GM19324 (cell line): ENCODE measurements around the gene FBXO15.

Source experiments
- ATAC-seq: cut with Tn5 transposase; IDR thresholded peaks from one replicate; pipeline ENCODE4 v1.9.1; 2021; ENCODE audit warnings: mild to moderate bottlenecking, moderate library complexity; ENCODE audit not compliant: unreplicated experiment, low FRiP score

FBXO15 gene

DNA sequence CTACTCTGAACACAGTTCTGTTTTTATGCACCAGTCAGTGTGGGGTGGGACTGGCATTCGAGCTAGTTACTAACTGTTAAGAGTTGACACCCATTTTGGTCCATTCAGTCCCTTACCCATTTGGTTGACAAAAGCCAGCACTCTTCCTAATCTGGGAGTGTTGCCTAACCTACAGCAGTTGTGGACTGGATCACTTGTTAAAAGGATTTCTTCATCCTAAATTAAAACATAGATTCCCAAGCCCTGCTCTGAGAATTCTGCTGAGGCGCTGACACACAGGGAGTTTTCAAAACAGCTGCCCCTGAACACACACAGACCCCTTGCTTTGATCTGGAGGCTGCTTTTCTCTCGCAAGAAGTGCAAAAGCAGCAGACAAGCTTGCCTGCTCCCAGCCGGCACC, 7.1 kb upstream of the FBXO15 start:
- no peak for ATAC-seq

DNA sequence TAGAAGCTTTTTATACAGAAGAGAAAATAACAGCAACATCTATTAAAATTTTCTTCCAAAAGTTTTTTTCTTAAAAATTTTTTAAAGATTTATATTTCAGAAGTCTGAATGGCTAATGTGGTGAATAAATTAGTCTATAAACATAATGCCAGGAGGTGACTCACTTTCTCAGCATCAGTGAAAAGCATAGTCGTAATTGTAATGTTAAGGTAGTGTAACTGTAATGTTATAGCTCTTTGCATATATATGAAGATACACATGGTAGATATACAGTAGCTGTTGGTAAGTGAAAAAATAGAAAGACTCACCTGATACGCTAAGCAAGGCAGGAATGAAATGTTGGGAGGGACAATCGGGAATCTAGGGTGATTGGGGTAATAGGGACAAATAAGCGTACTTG, 6.2 kb upstream of the FBXO15 start:
- no peak for ATAC-seq

DNA sequence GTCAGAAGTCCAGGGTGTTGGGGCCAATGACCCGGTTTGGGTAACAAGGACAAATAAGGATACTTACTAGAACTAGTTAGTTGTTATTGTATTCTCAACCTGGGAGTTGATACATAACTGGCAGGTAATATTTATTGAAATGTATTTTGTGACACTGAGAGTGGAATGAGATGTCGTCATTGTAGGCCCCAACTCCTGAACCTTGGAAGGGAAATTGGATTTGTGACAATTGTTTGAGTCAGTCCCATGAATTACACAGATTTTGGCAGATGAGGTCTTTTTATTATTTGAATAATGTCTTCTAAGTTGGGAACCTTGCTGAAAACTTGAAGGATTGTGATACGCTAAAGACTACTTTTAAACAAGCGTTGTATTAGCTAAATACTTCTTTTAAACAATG, 5.7 kb upstream of the FBXO15 start:
- no peak for ATAC-seq

DNA sequence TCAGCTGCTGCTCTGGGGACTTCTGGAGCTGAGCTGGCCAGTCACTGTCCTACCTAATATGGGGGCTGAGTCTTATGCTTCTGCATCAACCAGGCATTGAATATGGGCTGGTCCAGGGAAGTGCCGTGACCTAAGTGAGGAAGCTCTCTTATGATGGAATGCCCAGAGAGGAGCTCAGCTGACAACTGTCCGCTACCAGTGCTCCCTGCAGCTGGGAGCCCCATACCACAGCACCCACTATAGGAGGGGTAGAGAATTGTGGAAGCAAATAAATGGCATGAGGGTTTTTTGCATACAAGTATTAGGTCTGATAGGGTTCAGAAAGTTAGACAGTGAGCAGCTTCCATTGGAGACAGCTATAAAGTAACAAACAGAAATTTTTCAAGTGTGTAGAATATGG, 5.2 kb upstream of the FBXO15 start:
- no peak for ATAC-seq

DNA sequence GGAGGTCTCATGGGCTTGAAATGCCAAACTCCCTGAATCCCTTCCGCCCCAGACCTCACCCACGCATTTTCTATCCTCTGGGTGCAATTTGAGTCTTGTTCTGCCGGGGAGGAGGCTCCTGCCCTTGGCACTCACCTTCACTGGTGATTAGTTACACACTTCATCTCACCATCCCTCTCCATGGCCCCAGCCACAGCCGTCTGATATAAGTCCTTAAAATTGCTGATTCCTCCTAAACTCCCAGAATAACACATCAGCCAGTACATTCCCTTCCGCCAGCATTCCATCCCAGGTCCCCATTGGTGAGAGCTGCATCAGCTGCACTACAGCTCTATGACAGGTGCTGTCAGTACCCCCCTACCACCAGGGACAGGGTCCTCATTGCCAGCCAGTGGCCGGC, 4.6 kb upstream of the FBXO15 start:
- ATAC-seq: no peak

DNA sequence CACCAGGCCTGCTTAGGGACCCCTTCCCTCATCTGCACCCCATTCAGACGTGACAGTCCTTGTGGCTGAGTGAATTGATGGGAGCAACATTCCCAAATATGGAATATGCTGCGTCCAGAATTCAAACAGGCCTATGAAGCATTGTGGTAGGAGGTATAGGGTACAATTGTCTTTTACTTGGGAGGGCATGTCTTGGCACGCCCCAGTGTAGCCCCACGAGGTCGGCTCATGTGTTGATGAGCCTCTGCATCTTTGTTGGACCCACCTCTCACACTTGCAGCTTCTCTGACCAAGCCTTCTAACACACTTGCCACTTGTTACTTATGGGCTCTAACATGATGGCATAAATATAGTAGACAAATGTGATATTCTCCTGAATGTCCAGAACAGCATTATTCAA, 2.2 kb upstream of the FBXO15 start:
- no peak for ATAC-seq

DNA sequence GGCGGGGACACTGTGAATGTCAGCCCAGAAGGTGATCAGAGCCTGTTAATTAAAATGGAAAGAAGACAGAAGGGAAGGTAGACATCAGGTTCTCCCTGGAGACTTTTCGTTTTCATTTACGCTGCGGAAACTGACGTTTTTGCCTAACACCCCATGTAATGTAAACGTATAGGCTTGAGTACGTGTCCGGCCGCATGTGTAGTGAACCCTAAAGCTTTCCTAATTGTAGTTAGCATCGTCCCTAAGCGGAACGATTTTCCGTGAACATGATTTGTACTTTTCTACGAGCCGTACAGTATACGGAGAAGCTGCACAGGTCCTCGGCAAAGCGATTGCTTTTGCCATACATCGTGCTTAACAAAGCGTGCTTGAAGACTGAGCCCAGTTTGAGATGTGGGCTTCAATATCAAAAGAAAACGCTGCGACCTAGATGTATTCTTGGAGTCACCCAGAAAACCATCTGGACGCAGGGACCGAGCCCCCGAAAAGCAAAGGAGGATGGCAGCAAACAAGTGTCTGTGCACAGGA, 973 bp upstream of the FBXO15 start:
- peak; percentile 15 for ATAC-seq

DNA sequence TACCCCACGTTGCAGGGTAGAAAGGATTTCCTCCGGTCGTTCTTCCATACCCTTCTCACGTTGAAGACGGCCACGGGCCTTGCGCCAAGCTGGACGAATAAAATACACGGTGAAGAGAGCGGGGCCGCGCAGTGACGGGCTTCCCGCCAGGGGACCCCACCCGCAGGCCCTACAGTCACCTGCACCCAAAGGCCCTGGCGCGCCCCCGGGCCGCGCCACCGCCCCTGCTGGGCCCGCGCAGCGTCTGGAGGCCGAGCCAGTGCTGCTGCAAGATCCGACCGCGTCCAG, 199 bp downstream of the FBXO15 start:
- ATAC-seq: no peak

DNA sequence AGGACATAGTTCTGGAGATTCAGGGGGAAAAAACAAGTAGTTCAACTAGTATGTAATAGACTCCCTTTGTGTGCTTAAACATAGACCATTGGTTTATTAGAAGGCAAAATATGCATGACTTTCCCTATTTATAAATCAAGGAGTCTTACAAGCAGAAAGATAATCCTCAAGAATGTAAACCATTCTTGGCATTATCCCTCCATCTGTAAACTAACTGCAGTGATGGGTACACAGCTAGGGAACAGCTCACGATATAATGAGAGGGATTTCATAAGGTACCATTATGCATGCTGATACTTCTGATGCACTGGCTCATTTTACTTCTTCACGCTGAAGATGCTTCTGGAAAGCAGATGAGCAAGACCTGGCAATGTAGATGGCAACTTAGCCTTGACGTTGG, 878 bp downstream of the FBXO15 start:
- ATAC-seq: no peak

DNA sequence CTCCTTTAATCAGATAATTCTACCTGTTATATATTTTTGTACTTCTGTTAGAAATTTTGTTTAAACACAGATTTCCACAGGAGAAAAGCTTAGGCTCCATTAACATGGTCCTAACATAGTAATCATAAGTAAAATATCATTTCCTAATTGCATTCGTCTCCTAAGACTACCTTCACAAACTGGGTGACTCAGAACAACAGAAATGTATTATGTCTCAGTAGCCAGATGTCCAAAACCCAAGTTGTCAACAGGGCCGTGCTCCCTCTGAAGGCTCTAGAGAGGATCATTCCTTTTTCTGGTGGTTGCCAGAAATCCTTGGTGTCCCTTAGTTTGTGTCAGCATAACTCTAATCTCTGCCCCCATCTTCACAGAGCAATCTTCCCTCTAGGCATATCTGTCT, 5.4 kb downstream of the FBXO15 start:
- no peak for ATAC-seq

DNA sequence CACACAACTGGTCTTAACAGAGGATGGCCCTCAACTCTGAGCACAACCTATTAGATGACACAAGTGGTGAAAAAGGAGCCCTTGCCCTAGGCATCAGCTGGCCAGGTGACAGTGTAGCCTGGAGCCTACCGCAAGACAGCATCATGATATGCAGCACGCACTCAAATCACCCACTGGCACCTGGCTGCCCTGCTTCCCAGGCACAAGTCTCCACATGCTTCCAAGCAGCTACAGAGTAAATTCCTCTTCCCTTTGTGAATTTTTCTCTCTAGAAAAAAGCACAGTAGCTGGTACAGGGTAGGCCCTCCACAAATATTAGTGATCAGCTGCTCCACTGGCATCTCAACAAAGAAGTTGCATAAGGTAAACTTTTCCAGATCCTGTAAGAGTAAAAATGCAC, 6.0 kb downstream of the FBXO15 start:
- ATAC-seq: no peak

DNA sequence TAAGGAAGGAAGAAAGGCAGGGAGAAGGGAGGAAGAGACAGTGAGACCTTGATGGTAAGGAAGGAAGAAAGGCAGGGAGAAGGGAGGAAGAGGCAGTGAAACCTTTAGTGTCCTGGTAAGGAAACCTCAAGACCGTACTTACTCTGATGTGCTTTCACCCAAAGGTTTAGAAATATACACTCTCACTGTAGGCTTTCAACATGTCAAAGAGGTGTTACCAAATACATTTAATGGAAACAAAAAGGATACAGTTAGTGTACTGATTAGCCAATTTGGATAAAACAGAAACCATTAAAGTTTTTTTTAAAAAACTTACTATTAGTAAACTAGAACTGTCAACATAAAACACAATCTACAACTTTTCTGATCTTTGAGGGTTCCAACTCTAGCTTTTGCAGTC, 7.1 kb downstream of the FBXO15 start:
- no peak for ATAC-seq

DNA sequence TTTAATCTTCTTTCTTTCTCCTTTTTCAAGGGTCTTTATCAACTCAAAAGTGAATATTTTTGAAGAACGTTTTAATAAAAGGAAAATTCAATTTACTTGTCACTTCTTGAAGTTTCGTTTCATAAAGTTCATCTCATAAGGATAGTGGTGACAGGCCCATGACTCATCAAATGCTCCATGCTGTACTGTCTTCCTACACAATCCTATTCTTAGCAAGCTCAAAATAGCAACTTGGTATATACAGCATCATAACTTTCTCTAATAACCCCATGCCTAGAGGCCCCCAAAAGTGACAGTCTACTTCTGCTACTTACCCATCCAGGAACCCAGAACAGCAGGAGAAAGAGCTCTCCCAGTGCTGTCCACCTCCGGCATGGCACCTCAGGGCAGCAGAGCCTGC, 7.7 kb downstream of the FBXO15 start:
- no peak for ATAC-seq

DNA sequence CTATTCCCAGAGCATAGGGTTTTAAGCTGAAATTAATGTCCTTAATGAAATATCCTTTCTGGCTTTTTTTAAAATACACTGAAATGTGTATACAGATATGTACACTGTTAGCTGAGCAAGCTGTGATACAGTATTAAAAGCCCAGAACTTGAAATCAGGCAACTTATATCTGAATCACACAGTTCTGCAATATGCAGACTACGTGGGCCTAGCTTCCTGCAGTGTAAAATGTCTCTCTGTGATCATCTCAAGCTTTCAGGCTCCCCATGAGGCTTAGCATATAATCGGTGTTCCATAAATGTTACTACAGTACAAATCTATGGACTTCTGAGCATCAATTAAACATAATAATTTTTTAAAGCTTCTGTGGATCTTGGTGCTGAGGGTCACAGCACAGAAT, 8.2 kb downstream of the FBXO15 start:
- ATAC-seq: no peak

DNA sequence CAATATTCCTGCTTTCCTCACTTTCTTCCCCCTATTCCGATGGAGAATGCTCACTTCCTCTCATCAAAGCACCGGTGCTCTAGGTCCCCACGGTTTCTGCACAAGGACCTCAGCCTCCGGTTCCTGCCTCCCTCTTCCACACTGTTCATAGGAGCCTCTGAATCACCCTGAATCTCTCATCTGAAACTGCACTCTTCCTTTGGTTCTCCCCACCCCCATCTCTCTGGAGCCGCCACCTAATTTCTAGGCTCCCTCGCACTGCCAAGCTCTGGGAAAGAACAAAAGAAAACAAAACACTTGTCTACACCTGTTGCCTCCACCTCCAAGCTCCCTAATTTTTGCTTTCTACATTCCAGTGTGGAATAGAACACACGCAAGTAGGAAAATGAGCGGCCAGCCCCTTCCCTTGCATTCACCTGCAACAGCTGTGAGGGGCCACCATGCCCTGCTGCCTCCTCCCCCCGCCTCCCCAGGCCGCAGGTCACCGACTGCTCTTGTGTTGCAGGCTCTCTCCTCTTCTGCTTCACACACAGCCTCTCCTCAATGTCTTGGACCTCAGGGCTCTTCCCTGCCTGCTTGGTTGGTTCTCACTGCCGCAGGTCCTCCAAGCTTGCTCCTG, 9.6 kb downstream of the FBXO15 start:
- no peak for ATAC-seq

DNA sequence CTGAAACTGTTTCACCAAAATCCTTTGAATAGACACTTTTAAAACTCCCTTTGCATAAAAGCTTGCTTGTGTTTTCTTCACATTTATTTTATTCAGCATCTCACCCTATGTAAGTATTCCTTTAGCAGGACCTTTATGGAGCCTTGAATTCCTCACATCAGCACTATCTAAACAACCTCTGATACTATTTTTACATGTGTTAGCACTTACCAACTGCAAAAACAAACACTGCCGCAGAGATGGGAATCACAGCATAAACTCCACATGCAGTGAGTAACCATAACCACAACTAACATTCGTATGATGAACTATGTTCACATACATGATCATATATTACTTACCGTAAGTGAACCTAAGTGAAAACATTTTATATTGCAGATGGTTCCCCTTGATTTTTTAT, 15.4 kb downstream of the FBXO15 start:
- no peak for ATAC-seq

DNA sequence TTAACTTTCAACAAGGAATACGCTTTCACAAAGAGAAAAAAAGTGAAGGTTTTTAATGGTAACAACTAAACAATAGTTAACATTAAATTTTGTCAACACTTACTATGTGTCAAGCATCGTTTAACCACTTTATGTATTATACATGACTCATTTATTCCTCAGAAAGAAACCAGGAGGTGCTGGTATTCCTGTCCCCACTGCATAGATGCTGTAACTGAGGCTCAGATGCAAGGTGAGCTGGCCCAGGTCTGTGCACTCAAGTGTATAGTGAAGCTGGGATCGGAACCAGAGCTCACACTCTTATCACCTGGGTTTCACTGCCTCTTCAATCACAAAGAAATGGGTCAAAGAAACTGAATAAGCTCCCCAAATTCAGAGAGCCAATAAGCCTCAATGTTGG, 16.5 kb downstream of the FBXO15 start:
- ATAC-seq: no peak

DNA sequence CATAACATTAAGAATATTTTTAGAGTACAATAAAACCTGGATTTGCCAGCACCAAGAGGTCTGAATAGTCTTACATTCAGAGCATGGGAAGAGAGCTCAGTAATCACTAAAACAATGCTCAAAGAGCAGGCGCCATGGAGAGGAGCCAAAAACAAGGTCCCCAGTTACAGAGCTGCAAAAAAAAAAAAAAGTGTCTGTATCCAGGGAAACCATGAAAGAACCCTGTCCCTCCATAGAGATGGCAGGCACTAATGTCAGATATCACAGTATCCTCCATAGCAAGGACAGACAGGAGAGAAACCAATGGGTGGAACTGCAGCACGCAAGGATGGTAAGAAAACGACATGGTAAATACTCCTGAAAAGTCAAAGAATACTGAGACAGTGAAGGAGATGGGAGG, 19.5 kb downstream of the FBXO15 start:
- no peak for ATAC-seq

DNA sequence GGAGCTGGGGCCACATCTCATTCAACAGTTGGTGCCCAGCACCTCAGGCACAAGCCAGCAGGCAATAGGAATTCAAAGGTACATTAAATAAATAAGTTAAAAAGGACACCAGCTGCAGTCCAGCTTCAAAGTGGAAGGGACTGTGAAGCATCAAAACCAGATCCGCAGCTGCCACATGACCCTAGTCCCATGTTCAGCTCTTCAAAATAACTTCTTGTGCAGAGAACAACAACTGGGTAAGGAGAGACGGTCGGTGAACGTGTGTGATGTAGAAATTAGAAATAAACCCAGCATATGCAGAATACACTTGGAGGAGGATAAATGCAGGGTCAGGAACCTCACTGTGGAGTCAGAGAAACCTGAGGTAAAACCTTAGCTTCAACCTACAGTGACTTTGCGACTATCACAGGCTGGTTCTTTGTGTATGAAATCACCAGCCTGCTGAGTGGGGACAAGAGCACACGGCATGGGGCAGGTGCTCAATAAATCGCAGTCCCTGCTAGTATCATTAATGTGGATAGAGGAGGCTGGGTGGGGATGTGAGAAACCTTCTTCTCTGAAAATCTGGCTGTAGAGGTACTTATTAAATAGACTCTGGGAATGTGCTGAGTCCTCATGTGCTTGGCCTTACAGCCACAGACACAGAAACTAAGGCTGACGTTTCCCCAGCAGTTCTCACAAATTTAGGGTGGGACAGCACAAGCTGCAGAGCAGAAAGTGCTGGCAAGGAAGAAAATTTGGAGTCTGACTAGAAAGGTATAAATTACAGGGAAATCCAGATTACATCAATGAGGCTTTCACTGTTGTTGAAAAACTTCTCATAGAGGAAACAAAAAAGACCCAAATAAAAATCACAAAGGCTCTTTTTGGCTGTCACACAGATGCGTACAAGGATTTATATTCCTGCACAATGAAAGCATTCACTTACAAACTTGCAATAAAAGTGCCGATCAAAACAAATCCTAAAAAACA, 20.7 kb downstream of the FBXO15 start:
- ATAC-seq: no peak

DNA sequence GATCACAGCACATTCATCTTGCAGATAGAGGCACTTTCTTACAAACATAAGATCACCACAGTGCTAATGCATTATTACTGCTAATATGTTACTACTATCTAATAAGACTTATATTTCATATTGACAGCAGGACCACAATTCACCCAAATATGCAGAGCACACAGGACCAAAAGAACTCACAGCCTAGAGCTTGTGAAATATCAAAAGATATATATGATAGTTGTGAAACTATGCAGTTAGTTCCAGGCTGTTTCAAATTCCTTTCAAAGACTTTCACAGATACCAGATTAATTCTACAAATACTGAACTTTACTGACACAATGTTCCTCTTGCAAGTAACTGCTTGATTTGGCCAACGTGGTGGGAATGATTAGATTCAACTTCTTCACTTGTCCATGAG, 23.0 kb downstream of the FBXO15 start:
- ATAC-seq: no peak

DNA sequence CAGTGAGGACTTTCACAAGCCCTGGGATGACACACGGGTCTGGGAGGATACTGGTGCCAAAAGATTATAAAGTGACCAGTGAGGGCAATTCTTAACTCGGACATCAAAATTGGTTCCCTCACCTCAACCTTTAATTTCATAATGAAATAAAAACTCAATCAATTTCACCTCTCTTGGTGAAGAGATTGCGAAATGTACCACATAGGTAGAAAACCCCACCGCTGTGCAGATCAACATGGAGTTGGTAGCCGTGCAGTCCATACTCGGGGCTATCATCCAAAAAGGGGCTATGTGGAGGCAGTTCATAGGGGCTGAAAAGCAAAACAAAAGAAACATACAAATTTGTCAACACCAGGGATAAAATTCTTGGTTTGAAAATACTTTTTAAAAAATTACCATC, 24.4 kb downstream of the FBXO15 start:
- no peak for ATAC-seq
